ENCODE results near the gene TBX18.

The TBX18 gene

DNA sequence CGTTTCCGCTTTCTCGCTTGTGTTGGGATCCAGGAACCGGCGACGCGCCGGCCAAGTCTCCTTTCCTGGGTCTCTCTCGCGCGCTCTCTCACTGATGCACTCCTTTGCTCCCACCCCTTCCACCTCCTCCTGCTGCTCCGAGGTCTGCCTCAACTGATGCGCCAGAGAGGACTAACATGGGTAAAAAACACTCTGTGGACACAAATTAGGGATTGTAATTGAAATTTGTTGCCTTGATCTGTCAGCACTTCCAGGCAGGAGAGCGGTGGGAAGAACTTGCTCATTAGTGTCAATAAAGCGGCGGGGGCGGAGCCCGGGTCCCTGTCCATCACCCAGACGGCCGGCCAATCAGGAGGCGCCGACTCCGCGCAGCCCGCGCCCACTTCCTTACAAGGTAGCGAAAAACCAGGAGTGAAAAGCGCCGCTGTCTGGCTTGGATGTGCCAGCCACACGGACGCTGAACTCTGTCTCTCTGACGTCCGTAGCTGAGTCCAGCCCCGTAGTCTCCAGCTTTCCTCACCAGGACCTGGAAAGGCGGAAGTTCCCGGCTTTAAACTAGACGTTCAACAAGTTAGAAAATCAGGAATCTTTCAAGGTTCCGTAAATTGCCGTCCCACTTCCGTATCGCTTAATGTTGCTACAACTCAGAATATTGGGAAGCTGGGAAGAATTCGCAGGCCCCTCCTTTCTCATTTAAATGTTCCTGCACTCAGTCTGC is at the start of gene TBX18:
TSS of gene TBX18 (minus strand) at position 267 of the 718 bp plus-strand sequence. CDS start 417 bp downstream, outside the sequence.
- no peak for DNase-seq (ENCODE audit: low spot score)

DNA sequence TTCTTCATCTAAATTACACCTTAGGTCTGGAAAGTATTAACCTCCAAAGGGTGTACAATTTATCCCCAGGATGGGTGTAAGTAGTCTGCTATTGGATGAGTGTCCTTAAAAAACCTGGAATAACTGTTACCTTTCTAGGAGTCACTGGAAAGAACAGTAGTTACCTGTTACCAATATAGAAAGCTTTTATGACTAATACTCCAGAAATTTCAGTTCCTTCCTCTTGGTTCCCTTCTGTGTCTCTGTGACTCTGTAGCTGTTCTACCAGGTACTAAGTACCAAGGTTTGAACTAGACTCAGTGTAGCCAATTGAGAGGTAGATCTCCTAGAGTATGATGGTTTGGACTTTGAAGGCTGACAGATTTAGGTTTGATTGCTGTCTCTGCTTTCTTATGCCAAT is 47.0 kb upstream of the TBX18 start:
- DNase-seq (ENCODE audit: low spot score): no peak

DNA sequence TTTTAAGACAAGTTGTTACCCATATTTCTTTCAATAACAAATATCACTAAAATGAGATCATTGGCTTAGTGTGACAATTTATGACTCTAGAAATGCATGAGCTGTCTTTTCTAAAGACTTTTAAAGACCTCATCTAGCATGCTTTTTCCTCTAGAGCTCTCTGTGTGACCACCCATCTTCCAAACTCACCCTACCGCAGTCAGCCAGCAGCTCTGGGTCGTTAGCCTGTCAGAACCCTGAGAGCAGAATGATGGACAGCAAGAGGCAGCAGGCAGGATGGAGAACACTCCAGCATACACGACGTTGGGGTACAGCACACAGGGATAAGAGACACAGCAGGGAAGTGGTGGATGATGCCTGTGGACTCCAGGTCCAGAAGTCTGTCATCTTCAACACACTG is 45.1 kb upstream of the TBX18 start:
- no peak for DNase-seq (ENCODE audit: low spot score)

DNA sequence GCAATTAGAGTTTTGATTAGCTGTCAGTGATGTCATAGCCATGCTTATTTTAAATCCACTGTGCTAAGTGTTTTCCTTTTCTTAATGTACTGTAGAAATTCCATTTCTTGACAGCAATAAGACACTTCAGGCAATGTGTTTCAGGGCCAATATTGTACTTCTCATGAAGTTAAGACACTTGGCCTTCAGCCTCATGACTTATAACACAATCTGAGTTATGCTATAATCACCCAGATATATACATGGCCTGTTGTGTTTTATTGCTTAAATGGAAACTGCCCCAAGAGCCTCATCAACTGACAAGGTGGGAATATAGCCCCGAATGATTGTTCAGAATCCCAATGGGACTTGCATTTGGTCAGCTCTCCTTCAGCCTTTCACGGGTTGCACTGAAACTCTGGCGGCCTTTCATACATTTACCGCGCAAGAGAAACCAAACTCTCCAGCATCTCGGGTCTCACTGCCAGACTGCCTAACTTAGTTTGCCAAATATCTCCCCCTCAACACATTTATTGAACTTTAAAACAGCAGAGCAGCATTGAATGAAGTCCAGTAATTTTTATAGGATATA is 44.2 kb upstream of the TBX18 start:
- no peak for DNase-seq (ENCODE audit: low spot score)

DNA sequence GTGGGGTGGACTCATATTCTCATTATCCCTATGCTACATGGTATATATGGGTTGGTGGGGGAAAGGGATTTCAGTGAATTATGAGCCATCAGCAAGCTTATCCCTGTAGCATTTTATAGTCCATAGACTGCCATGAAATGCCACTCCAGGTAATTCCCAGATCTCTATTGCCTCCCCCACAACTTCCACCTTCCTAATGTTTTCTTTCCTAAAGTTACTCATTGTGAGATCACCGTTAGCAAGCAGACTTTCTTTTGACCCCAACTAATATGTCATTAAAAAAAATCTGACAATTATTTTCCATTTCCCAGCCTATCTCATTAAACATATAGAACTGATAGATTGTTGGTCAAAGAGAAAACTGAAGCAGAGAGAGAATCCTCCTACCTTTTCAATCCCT is 40.7 kb upstream of the TBX18 start:
- DNase-seq (ENCODE audit: low spot score): no peak

DNA sequence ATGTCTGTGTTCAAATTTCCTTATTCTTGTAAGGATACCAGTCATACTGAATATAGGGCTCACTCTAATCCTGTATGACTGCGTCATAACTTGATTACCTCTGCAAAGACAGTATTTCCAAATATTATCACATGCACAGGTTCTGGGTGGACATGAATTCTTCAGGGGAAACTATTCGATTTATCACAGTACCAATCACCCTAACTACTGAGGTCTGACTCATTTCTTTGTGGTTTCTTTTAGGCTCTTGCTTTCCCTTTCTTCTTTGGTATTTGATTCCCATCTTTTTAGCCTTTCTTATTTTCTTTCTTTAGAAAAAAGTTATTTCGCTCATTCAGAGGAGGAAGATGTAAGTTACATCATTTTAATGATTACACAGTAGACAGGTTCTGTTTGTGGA is 40.3 kb upstream of the TBX18 start:
- no peak for DNase-seq (ENCODE audit: low spot score)

DNA sequence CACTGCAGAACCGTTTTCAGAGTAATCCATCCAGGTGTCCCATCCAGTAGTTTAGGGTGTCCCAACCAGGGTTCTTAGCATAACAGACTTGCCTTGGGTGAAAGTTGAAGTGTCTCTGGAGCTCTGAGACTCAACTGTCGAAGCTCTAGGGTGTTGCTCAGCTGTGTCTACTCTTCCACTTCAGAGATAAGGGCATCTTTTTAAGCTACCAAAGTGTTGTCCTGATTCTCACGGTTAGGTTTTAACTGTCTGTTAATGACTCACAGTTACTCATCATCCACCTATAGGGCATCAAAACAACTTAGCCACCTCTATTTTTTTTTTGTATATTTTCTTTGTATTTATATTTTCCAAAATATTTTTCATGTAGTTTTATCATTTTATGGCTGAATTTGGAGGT is 36.9 kb upstream of the TBX18 start:
- no peak for DNase-seq (ENCODE audit: low spot score)

DNA sequence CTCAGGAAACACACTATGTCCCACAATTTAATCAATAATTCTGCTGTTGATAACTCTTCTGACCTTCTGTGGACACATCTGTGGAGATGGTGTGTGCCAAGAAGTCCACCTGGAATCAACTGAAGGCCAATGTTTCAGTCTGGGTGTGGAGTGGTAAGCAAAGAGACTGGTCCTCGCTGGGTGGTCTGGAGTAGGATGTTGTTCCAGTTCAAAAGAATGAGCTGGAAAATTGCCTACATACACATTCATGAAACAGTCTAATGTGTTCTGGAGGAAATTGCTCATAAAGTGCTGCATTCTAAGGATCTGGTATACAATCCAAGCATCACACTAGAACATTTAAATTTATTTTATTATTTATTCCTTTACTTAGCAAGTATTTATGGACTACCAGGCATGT is 33.9 kb upstream of the TBX18 start:
- no peak for DNase-seq (ENCODE audit: low spot score)

DNA sequence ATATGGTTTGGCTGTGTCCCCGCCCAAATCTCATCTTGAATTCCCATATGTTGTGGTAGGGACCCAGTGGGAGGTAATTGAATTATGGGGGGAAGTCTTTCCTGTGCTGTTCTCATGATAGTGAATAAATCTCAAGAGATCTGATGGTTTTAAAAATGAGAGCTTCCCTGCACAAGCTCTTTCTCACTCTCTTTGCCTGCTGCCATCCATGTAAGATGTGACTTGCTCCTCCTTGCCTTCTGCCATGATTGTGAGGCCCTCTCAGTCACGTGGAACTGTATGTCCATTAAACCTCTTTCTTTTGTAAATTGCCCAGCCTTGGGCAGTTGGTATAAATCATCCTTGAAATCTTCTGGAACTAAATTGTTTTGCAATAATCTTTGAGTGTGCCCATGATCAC is 31.9 kb upstream of the TBX18 start:
- no peak for DNase-seq (ENCODE audit: low spot score)

DNA sequence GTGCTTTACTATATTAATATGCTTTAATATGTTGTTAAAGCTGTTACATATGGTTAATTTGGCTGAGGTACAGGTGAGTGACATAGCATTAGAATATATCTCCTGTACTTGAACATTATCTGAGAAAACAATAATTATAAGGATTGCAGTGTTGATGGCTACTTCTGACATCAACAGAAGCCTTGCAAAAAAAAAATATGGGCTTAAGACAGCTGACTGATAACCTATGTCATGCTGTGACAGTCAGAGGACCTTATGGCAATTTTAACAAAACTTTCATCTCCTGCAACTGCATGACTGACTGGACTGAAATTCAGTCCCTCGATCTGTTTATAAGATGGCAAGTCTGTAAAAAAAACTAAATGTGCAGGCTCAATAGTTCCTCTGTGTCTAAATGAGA is 27.5 kb upstream of the TBX18 start:
- DNase-seq (ENCODE audit: low spot score): no peak

DNA sequence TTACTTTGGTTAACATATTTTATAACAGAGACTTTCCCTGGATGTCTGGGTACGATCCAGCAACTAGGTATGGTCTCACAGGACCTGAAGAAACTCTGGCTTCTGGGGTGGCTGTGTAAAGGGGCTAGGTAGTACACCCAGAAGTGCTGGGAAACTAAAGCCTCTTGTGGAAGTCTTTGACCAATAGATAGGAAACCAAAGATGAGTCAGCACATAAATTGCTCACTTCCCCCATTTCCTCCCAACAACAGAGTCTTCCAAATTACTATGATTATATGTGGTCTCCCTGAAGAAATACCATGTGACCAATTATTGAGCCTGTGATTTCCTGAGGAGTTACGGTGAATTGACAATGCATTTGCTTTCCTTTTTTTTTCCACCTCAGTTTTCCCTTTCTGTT is 26.8 kb upstream of the TBX18 start:
- no peak for DNase-seq (ENCODE audit: low spot score)

DNA sequence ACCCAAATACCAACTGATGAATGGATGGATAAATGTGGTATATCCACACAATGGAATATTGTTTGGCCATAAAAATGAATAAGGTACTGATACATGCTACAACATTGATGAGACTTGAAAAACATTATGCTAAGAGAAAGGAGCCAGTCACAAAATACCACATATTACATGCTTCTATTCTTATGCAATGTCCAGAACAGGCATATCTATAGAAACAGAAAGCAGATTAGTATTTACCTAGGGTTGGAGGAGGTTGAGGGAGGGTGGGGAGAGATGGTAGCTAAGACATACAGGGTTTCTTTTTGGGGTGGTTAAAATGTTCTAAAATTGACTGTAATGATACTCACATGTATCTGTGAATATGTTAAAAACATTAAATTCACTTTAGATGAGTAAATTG is 24.8 kb upstream of the TBX18 start:
- DNase-seq (ENCODE audit: low spot score): no peak

DNA sequence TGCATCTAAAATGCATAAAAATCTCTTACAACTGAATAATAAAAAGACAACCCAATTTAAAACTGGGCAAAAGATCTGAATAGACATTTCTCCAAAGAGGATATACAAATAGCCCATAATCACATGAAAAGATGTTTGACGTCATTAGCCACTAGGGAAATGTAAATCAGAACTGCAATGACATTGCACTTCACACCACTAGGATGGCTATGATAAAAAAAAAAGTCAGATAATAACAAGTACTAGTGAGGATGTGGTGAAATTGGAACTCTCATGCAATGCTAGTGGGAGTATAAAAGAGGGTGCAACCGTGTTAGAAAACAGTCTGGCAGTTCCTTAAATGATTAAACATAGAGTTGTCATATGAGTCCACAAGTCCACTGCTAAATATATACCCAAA is 24.3 kb upstream of the TBX18 start:
- no peak for DNase-seq (ENCODE audit: low spot score)

DNA sequence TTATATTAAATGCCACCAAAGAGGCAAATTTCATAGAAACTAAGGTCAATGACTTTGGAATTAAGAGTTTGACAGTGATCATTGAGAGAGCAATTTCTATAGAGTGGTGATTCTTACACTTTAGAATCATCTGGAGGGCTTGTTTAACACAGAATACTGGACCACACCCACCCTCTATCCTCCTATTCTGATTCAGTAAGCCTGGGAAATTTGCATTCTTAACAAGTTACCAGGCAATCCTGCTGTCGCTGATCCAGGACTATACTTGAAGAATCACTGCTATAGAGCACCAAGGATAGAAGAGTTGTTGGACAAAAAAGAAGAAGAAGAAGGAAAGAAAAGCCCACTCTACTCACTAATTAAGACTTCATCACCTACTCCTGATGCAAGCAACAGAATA is 21.3 kb upstream of the TBX18 start:
- no peak for DNase-seq (ENCODE audit: low spot score)

DNA sequence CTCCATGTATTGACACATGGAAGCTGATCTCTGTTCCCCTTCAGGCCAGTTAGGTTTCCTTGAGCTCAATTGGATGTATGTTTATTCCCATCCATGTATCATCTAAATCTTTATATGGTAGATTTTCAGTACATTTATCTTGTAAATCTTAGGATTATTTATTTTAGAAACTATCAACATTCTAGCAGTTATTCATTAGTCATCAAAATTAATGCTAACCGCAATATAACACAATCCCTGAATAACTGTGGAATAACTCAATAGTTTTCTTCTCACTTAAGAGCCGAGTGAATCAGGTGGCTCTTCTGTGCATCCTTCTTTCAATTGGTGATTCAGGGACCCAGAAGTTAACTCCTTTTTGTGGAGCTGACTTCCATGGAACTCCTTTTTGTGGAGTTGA is 15.5 kb upstream of the TBX18 start:
- DNase-seq (ENCODE audit: low spot score): no peak

DNA sequence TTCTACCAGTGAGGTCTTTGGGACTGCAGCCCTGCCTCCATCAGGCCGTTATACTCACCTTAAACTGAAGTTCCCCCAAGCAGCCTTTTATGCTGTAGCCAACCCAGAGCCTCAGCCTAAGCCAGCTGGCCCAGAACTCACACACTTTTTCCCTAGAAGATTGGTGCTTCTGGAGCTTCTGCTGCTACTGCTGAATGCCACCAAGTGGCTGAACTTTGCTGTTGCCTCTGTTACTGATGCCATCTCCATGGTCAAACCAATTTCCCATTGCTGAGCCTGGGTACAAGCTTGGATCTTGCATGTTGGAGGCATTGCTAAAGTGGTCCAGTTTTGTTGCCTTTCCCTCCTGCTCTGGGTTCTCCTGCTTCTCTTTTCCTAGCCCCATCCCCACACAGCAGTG is 15.0 kb upstream of the TBX18 start:
- no peak for DNase-seq (ENCODE audit: low spot score)

DNA sequence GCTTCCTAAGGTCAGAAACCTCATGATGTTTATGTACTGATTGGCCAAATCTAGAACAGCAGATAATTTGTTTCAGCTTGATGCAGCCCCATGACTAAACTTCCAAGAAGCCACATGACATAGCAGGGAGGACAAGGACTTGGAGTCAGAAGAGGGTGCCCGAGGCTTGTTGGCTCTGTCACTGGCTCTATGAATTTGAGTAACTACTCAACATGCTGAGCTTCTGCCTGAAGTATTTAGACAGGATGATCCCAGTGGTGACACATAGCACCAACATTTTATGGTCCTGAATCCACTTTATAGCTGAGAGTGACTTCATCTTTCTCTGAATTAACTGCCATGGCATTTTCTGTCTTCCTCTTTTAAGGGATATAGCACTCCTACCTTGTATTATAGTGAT is 13.5 kb upstream of the TBX18 start:
- DNase-seq (ENCODE audit: low spot score): no peak

DNA sequence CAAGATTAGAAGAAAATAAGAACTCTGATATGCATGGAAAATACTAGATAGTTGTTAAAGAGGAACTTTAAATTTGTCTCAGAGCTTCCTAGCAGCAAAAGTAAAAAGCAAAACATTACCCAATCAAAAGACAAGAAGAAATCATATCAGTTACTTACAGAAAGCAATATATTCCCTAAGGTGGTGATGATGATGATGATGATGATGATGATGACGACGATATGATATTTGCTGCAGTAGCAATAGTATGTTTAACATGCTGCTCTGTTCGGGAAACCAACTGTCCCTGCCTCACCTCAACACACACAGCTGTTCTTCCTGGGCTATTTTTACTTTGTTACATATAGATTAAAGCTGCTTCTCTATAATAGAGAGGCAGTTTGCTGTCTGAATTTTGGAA is 12.0 kb upstream of the TBX18 start:
- DNase-seq (ENCODE audit: low spot score): no peak

DNA sequence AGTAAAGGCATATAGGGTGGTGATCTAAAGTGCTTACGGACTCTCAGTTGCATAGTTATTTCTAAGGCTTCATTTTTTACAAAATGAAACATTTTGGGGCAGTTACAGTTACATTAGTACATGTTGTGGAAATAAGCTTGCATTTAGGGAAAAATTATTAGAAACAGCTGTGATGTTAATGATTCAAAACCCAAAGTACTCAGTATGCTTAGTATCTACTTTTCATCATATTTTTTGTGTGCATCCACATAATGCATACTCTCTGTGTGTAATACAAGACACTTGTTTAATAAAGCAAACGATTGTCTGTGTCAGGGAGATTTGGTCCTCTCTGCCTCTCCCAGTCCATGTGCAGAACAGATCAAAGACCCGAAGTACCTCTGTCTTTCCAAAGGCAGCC is 11.4 kb upstream of the TBX18 start:
- no peak for DNase-seq (ENCODE audit: low spot score)

DNA sequence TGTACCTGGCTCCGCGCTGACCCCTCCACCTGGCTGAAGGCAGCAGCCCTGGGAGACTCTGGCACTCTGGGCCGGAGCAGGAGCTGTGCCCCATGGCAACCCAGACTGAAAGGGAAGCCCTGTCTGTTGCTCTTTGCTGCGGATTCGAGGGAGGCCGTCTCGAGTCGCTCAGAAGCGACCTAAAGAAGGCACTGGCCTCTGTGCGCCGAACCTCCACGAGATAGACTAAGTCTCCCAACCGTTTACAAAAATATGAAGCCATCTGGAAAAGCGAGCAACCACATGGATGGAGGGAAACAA is 10.5 kb upstream of the TBX18 start:
- no peak for DNase-seq (ENCODE audit: low spot score)

DNA sequence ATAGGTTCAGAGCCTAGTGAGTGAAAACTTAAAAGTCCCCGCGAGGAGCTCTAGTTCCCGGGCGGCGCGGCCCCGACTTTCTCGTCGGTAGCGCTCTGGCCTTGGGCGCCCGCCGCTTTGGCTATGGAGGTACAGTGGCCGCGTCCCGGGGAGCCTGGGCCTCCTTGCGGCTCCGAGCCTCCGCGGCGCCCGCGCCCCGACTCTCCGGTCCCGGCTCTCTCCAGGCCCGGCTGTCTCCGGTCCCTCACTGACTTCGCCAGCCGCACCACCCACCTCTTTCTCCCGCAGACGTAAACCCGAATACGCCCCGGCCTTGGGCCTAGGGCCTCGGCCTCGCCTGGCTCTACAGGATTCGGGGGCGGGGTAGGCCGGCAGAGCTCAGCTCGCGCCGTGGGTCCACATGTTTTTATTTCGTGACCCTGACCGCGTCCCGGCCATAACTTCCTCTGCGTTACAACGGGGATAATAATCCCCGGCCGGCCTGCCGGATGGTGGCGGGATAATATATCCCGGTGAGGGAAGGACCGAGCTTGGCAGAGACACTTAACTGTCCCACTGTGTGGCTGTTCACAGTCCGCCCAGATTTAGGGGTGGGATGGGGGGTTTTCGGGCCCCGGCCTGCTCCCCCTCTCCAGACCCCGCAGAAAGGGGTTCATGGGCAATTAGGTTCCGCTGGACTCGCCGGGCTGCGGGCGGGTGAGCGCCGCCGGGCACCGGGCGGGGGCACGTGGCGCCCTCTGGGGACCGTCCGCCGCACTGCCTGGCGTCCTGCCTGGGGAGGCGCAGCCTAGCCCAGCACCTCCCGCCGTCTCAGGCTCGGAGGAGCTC is 10.0 kb upstream of the TBX18 start:
- DNase-seq (ENCODE audit: low spot score): no peak

DNA sequence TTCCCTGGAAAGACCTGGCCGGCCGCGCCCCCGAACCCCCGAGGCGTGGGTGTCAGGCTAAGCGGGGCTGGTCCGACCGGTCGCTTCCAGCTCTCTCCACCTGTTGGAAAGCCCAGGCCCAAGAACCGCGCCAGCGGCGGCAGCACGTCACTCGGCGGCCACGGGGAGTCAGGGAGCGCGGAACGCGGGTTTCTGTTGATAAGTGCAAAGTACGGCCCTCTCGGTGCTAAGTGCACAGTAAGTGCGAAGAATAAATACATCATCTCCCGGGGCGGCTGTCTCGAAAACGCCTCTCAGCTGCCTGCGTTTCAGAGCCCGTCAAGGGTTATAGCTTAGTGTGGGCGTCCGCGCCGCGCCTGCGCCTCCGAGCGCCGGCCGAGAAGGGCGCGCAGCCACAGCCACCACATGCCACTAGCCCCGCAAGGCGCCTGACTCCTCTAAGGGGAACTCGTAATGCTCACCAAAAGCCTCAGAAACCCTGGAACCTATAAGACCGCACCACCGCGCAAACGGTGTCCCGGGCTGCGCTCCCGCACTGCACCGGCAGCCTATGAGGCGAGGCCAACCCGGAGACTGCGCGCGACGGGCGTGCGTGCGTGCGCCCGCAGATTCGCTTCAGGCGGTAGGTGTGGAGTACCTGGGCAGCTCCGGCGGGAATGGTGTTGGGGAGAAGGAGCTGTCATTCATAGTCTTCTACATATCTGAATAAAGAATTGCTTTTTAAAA is 9.2 kb upstream of the TBX18 start:
- no peak for DNase-seq (ENCODE audit: low spot score)

DNA sequence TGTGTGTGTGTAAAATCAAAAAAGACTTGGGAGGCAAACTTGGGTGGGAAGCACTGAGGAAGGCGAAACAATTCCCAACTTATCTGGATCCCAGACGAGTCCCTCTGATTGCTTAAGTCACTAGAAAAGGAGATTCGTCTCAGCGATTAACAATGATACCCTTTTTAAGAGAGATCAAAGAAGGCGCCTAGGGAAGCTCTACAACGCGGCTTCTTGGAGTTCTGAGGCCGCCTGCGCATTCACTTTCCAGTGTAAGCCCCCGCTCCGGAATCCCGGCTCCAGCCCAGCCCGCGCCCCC is 8.7 kb upstream of the TBX18 start:
- DNase-seq (ENCODE audit: low spot score): no peak
